Measurements from ENCODE around the gene CARMIL3.

DNA sequence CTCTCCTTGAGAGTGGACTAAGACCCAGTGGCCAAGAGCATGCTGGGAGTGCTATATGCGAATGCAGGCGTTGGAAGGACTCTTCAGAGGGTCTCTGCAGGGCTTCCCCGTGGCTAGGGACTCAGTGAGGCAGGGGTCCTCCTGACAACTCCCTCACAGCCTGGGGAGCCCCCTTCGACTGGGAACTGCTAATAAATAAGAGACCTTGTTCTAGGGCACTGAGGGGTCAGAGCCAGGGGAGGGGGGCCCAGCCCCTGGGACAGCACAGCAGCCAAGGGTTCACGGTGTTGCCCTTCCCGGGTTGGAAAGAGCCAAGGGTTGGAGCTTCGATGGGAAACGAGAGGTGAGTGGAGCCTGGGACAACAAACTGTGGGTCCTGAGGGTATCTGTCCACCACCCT lies 13.6 kb downstream of the CARMIL3 start:
- TF ChIP-seq CTCF (conservative IDR thresholded peaks at IDR 0.05; ENCODE audit: low read length), result no peak
- no peak for TF ChIP-seq EZH2phosphoT487 (IDR thresholded peaks at IDR 0.05; ENCODE audit: borderline replicate concordance)
